Gastroesophageal sphincter (tissue), 4 donors: ENCODE data around the gene DLK1. TPM values are rescaled to one million over a fixed set of nuclear protein-coding genes. Genes with fewer than 3 reads are reported as not detected.

Source experiments
- ATAC-seq: fragments of 150-250 bp; one replicate; pipeline ENCODE4 v1.9.1; 2016; ENCODE audit warnings: mild to moderate bottlenecking, moderate library complexity
- H3K27ac ChIP-seq, 4 donors: fragments of 200-600 bp; sonication (generic) in 3 of 4; 1 replicate in 3 of 4; 2 replicates in 1 of 4; pipeline ENCODE4 v1.5.1; 2016 to 2019
- H3K27me3 ChIP-seq: fragments of 200-600 bp; sonication (generic); one replicate; pipeline ENCODE4 v1.5.1; 2019
- H3K36me3 ChIP-seq, 2 donors: fragments of 200-600 bp; sonication (generic); one replicate each; pipeline ENCODE4 v1.5.1; 2019; ENCODE audit warnings: control low read depth in 1 of 2
- H3K4me1 ChIP-seq, 3 donors: fragments of 200-600 bp; sonication (generic); 1 replicate in 2 of 3; 2 replicates in 1 of 3; pipeline ENCODE4 v1.5.1; 2016 to 2019; ENCODE audit warnings: control low read depth in 2 of 3
- H3K4me3 ChIP-seq, 2 donors: fragments of 200-600 bp; sonication (generic); one replicate each; pipeline ENCODE4 v1.5.1; 2019; ENCODE audit warnings: mild to moderate bottlenecking in 1 of 2, moderate library complexity in 1 of 2
- H3K9me3 ChIP-seq, 3 donors: fragments of 200-600 bp; sonication (generic); one replicate each; pipeline ENCODE4 v1.5.1; 2017 to 2019; ENCODE audit warnings: control low read depth in 2 of 3
- EP300 ChIP-seq: sonication (generic); formaldehyde crosslinking; IDR thresholded peaks from one replicate; pipeline ENCODE4 v1.6.1; 2017; ENCODE audit warnings: antibody characterized with exemption, mild to moderate bottlenecking
- POLR2A ChIP-seq, 2 donors: fragments of 450-650 bp; IDR thresholded peaks; one replicate each; pipeline ENCODE4 v1.6.1; 2017; ENCODE audit warnings: antibody characterized with exemption in 2 of 2, mild to moderate bottlenecking in 2 of 2, moderate library complexity in 1 of 2
- POLR2AphosphoS5 ChIP-seq: sonication (generic); formaldehyde crosslinking; IDR thresholded peaks from one replicate; pipeline ENCODE4 v1.6.1; 2017; ENCODE audit warnings: antibody characterized with exemption
- WGBS, 2 donors: methylation state at CpG; one replicate each; pipeline ENCODE4 v1.1.5; 2018; ENCODE audit warnings: low coverage in 1 of 2; 5-methylcytosine and 5-hydroxymethylcytosine counted together
- total RNA-seq, 4 donors: library from RNA; depleted of rRNA; stranded (reverse); fragments of >200 nt; gene quantifications; one replicate each; pipeline ENCODE4 v1.1.0, GENCODE V29; 2016
- TF ChIP-seq, protein P1 (sequence below), 4 experiments: fragments of 200-600 bp in 2 of 4; fragments of 450-650 bp in 2 of 4; sonication (generic) in 1 of 4; IDR thresholded peaks; one replicate each; pipeline ENCODE4 v1.5.1; 2017 to 2019; ENCODE audit warnings: antibody characterized with exemption in 4 of 4, mild to moderate bottlenecking in 2 of 4, moderate library complexity in 2 of 4

DLK1 gene
- total RNA-seq, 4 donors from 2014 or later: not detected

- Histone ChIP-seq H3K27ac (no peak overlapping the region), H3K9me3 (peaks cover 0 to 5% (median 0%) of the 10 kb centered on the region in 3 donors), H3K4me3 (no peak overlapping the region), H3K27me3 (peaks cover 93% of the 10 kb centered on the region), H3K4me1 (no peaks in the 10 kb centered on the region), H3K36me3 (no peaks in the 10 kb centered on the region)
- no peak for ATAC-seq
- 40 to 44% methylated on average over 5 to 9 of the region's 21 CpGs for WGBS, 2 donors
- no peak for TF ChIP-seq POLR2AphosphoS5
- TF ChIP-seq, protein P1, sequence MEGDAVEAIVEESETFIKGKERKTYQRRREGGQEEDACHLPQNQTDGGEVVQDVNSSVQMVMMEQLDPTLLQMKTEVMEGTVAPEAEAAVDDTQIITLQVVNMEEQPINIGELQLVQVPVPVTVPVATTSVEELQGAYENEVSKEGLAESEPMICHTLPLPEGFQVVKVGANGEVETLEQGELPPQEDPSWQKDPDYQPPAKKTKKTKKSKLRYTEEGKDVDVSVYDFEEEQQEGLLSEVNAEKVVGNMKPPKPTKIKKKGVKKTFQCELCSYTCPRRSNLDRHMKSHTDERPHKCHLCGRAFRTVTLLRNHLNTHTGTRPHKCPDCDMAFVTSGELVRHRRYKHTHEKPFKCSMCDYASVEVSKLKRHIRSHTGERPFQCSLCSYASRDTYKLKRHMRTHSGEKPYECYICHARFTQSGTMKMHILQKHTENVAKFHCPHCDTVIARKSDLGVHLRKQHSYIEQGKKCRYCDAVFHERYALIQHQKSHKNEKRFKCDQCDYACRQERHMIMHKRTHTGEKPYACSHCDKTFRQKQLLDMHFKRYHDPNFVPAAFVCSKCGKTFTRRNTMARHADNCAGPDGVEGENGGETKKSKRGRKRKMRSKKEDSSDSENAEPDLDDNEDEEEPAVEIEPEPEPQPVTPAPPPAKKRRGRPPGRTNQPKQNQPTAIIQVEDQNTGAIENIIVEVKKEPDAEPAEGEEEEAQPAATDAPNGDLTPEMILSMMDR (IDR thresholded peaks at IDR 0.05): no peak
- no peak for TF ChIP-seq EP300
These were observed 3.4 kb upstream of the DLK1 start for GRCh38 chr14:100723135-100723829.

- WGBS, 2 donors: 58 to 100% methylated on average over 1 to 9 of the region's 14 CpGs
- H3K4me1 ChIP-seq: no peaks in the 10 kb centered on the region
- no peak overlapping the region for H3K4me3 ChIP-seq
- no peak overlapping the region for H3K27ac ChIP-seq
- no peak for ATAC-seq
- no peaks in the 10 kb centered on the region for H3K36me3 ChIP-seq
- H3K9me3 ChIP-seq: peaks cover 0 to 5% (median 0%) of the 10 kb centered on the region in 3 donors
- TF ChIP-seq, protein P1 (IDR thresholded peaks at IDR 0.05): no peak
- TF ChIP-seq EP300: no peak
- no peak for TF ChIP-seq POLR2AphosphoS5
- TF ChIP-seq POLR2A (IDR thresholded peaks at IDR 0.05): no peak
- peaks cover 99% of the 10 kb centered on the region for H3K27me3 ChIP-seq
These were observed 2.8 kb upstream of the DLK1 start for GRCh38 chr14:100723830-100724437.

GRCh38 chr14:100724536-100724935 lies 2.2 kb upstream of the DLK1 start:
- Histone ChIP-seq H3K9me3 (peaks cover 0 to 5% (median 0%) of the 10 kb centered on the region in 3 donors), H3K4me3 (no peak overlapping the region), H3K36me3 (no peaks in the 10 kb centered on the region), H3K27ac (no peak overlapping the region), H3K4me1 (no peaks in the 10 kb centered on the region), H3K27me3 (peaks cover 99% of the 10 kb centered on the region)
- no peak for TF ChIP-seq POLR2A (IDR thresholded peaks at IDR 0.05)
- no peak for TF ChIP-seq POLR2AphosphoS5
- TF ChIP-seq, protein P1 (IDR thresholded peaks at IDR 0.05): no peak
- TF ChIP-seq EP300: no peak
- WGBS, 2 donors: no CpG with 5 or more reads among the region's 4 CpGs
- no peak for ATAC-seq

- no peak overlapping the region for H3K27ac ChIP-seq
- H3K4me3 ChIP-seq: no peak overlapping the region
- peaks cover 0 to 5% (median 0%) of the 10 kb centered on the region in 3 donors for H3K9me3 ChIP-seq
- no peak for ATAC-seq
- no peaks in the 10 kb centered on the region for H3K36me3 ChIP-seq
- H3K4me1 ChIP-seq: no peaks in the 10 kb centered on the region
- WGBS, 2 donors: 67% methylated on average over 1 of the region's 33 CpGs; no CpG with 5 or more reads in 1 of the 2 donors
- TF ChIP-seq EP300: no peak
- H3K27me3 ChIP-seq: peaks cover 100% of the 10 kb centered on the region
These were observed 905 bp upstream of the DLK1 start for GRCh38 chr14:100725587-100726387.

DNA sequence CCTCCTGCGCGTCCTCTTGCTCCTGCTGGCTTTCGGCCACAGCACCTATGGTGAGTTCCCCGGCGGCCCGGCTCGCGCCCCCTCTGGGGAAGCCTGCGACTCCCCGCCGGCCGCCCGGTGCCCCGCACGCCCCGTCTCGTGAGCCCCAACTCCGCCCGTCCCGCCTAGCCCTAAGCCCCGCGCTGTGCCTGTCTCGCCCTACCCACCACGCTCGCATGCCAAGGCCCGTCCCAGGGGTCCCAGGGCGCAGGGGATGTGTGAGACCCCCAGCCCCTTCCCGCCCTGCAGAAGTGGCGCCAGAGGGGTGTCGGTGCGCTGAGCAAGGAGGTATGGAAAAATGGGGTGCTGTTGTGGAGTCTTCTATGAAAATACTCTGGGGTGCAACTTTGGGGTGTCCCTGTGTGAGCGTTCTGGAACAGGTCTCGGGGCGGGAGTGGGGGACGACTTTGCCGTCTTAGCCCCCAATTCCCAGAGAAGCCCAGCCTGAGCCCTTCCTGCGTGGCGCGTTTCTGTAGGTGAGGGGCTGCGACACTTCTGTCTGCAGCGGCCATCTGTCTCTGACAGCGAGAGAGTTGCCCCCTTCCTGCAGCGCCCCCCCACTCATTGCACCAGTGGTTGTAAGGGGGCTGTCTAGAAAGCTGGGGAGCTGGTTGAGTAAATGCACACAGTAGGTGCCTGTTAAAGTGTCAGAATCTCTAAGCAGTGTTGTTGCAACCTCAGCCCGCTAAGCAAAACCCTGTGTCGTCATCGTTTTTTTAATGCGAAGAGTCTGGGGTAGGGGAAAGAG lies 587 bp downstream of the DLK1 start:
- TF ChIP-seq POLR2AphosphoS5: no peak
- TF ChIP-seq, protein P1 (IDR thresholded peaks at IDR 0.05): no peak
- TF ChIP-seq POLR2A (IDR thresholded peaks at IDR 0.05): no peak
- no peak for TF ChIP-seq EP300
- no peak overlapping the region for H3K4me3 ChIP-seq
- ATAC-seq: no peak
- no peak overlapping the region for H3K27ac ChIP-seq
- H3K4me1 ChIP-seq: no peaks in the 10 kb centered on the region
- peaks cover 0 to 5% (median 0%) of the 10 kb centered on the region in 3 donors for H3K9me3 ChIP-seq
- WGBS, 2 donors: 4 to 12% methylated on average over 4 to 26 of the region's 47 CpGs
- H3K27me3 ChIP-seq: peaks cover 91% of the 10 kb centered on the region
- no peaks in the 10 kb centered on the region for H3K36me3 ChIP-seq
